ENCODE measurements around the gene SSTR3. TPM values are rescaled to one million over a fixed set of nuclear protein-coding genes. Genes with fewer than 3 reads are reported as not detected.

Gene SSTR3
- total RNA-seq, 1 donor from 2014 or later = 0.75 TPM

- no peak for DNase-seq (ENCODE audit: low spot score)
- no peak overlapping the region for H3K27ac Mint-ChIP-seq
- no peaks in the 10 kb centered on the region for H3K27me3 Mint-ChIP-seq (ENCODE audit: low read depth)
- intact Hi-C loops (cut with micrococcal nuclease) = no loop called here
- peaks cover 14% of the 10 kb centered on the region for H3K4me1 Mint-ChIP-seq (ENCODE audit: low read depth)
- H3K36me3 Mint-ChIP-seq (ENCODE audit: low read depth) = peaks cover 2% of the 10 kb centered on the region
- H3K4me3 Mint-ChIP-seq (ENCODE audit: low read depth) = no peak overlapping the region
- H3K9me3 Mint-ChIP-seq = no peaks in the 10 kb centered on the region
These were observed 31.6 kb downstream of the SSTR3 start for GRCh38 chr22:37180531-37181231.

GRCh38 chr22:37179622-37180420 lies 32.5 kb downstream of the SSTR3 start:
- Mint-ChIP-seq H3K4me3 (ENCODE audit: low read depth) (no peak overlapping the region), H3K27me3 (ENCODE audit: low read depth) (no peaks in the 10 kb centered on the region), H3K9me3 (no peaks in the 10 kb centered on the region), H3K27ac (no peak overlapping the region), H3K36me3 (ENCODE audit: low read depth) (peaks cover 2% of the 10 kb centered on the region), H3K4me1 (ENCODE audit: low read depth) (peaks cover 11% of the 10 kb centered on the region)
- no peak for DNase-seq (ENCODE audit: low spot score)
- intact Hi-C loops (cut with micrococcal nuclease) = no loop called here

- intact Hi-C loops (cut with micrococcal nuclease) = no loop called here
- H3K4me3 Mint-ChIP-seq (ENCODE audit: low read depth) = no peak overlapping the region
- peaks cover 11% of the 10 kb centered on the region for H3K4me1 Mint-ChIP-seq (ENCODE audit: low read depth)
- no peaks in the 10 kb centered on the region for H3K9me3 Mint-ChIP-seq
- H3K27me3 Mint-ChIP-seq (ENCODE audit: low read depth) = no peaks in the 10 kb centered on the region
- H3K27ac Mint-ChIP-seq = no peak overlapping the region
- no peak for DNase-seq (ENCODE audit: low spot score)
- peaks cover 2% of the 10 kb centered on the region for H3K36me3 Mint-ChIP-seq (ENCODE audit: low read depth)
These were observed 33.2 kb downstream of the SSTR3 start for GRCh38 chr22:37179126-37179470.

- DNase-seq (ENCODE audit: low spot score) = no peak
- H3K9me3 Mint-ChIP-seq = no peaks in the 10 kb centered on the region
- H3K4me3 Mint-ChIP-seq (ENCODE audit: low read depth) = no peak overlapping the region
- peaks cover 2% of the 10 kb centered on the region for H3K36me3 Mint-ChIP-seq (ENCODE audit: low read depth)
- intact Hi-C loops (cut with micrococcal nuclease) = no loop called here
- no peak overlapping the region for H3K27ac Mint-ChIP-seq
- H3K27me3 Mint-ChIP-seq (ENCODE audit: low read depth) = no peaks in the 10 kb centered on the region
- H3K4me1 Mint-ChIP-seq (ENCODE audit: low read depth) = peaks cover 9% of the 10 kb centered on the region
These were observed 33.7 kb downstream of the SSTR3 start for GRCh38 chr22:37178350-37179125.

- Mint-ChIP-seq H3K4me3 (ENCODE audit: low read depth) (no peak overlapping the region), H3K27me3 (ENCODE audit: low read depth) (no peaks in the 10 kb centered on the region), H3K27ac (no peak overlapping the region), H3K36me3 (ENCODE audit: low read depth) (peaks cover 2% of the 10 kb centered on the region), H3K9me3 (no peaks in the 10 kb centered on the region), H3K4me1 (ENCODE audit: low read depth) (peaks cover 7% of the 10 kb centered on the region)
- intact Hi-C loops (cut with micrococcal nuclease) = no loop called here
- no peak for DNase-seq (ENCODE audit: low spot score)
These were observed 34.5 kb downstream of the SSTR3 start for GRCh38 chr22:37177755-37178154.

GRCh38 chr22:37177221-37177620 lies 35.1 kb downstream of the SSTR3 start:
- Mint-ChIP-seq H3K27me3 (ENCODE audit: low read depth) (no peaks in the 10 kb centered on the region), H3K4me3 (ENCODE audit: low read depth) (no peak overlapping the region), H3K4me1 (ENCODE audit: low read depth) (peaks cover 7% of the 10 kb centered on the region), H3K9me3 (no peaks in the 10 kb centered on the region), H3K36me3 (ENCODE audit: low read depth) (peaks cover 2% of the 10 kb centered on the region), H3K27ac (no peak overlapping the region)
- intact Hi-C loops (cut with micrococcal nuclease) = no loop called here
- no peak for DNase-seq (ENCODE audit: low spot score)

GRCh38 chr22:37176464-37177061 lies 35.7 kb downstream of the SSTR3 start:
- Mint-ChIP-seq H3K9me3 (no peaks in the 10 kb centered on the region), H3K4me1 (ENCODE audit: low read depth) (peaks cover 6% of the 10 kb centered on the region), H3K36me3 (ENCODE audit: low read depth) (no peaks in the 10 kb centered on the region), H3K4me3 (ENCODE audit: low read depth) (no peak overlapping the region), H3K27ac (no peak overlapping the region), H3K27me3 (ENCODE audit: low read depth) (no peaks in the 10 kb centered on the region)
- intact Hi-C loops (cut with micrococcal nuclease) = no loop called here
- no peak for DNase-seq (ENCODE audit: low spot score)

- Mint-ChIP-seq H3K27ac (no peak overlapping the region), H3K27me3 (ENCODE audit: low read depth) (no peaks in the 10 kb centered on the region), H3K4me3 (ENCODE audit: low read depth) (no peak overlapping the region), H3K9me3 (no peaks in the 10 kb centered on the region), H3K4me1 (ENCODE audit: low read depth) (peaks cover 6% of the 10 kb centered on the region), H3K36me3 (ENCODE audit: low read depth) (no peaks in the 10 kb centered on the region)
- no peak for DNase-seq (ENCODE audit: low spot score)
- intact Hi-C loops (cut with micrococcal nuclease) = no loop called here
These were observed 36.6 kb downstream of the SSTR3 start for GRCh38 chr22:37175414-37176281.

- H3K4me1 Mint-ChIP-seq (ENCODE audit: low read depth) = peaks cover 7% of the 10 kb centered on the region
- no peaks in the 10 kb centered on the region for H3K36me3 Mint-ChIP-seq (ENCODE audit: low read depth)
- no peak for DNase-seq (ENCODE audit: low spot score)
- no peaks in the 10 kb centered on the region for H3K27me3 Mint-ChIP-seq (ENCODE audit: low read depth)
- H3K9me3 Mint-ChIP-seq = no peaks in the 10 kb centered on the region
- no peak overlapping the region for H3K27ac Mint-ChIP-seq
- no peak overlapping the region for H3K4me3 Mint-ChIP-seq (ENCODE audit: low read depth)
- intact Hi-C loops (cut with micrococcal nuclease) = no loop called here
These were observed 37.3 kb downstream of the SSTR3 start for GRCh38 chr22:37174964-37175363.

GRCh38 chr22:37173709-37174108 lies 38.6 kb downstream of the SSTR3 start:
- Mint-ChIP-seq H3K36me3 (ENCODE audit: low read depth) (no peaks in the 10 kb centered on the region), H3K4me3 (ENCODE audit: low read depth) (no peak overlapping the region), H3K27ac (no peak overlapping the region), H3K27me3 (ENCODE audit: low read depth) (no peaks in the 10 kb centered on the region), H3K4me1 (ENCODE audit: low read depth) (peaks cover 11% of the 10 kb centered on the region), H3K9me3 (no peaks in the 10 kb centered on the region)
- intact Hi-C loops (cut with micrococcal nuclease) = no loop called here
- no peak for DNase-seq (ENCODE audit: low spot score)

- intact Hi-C loops (cut with micrococcal nuclease) = no loop called here
These were observed 39.7 kb downstream of the SSTR3 start for GRCh38 chr22:37172266-37173245.

More at GRCh38 chr22:37172266-37173245, 39.7 kb downstream of the SSTR3 start:
- Mint-ChIP-seq H3K27me3 (ENCODE audit: low read depth) (no peaks in the 10 kb centered on the region), H3K4me3 (ENCODE audit: low read depth) (no peak overlapping the region), H3K36me3 (ENCODE audit: low read depth) (no peaks in the 10 kb centered on the region), H3K4me1 (ENCODE audit: low read depth) (peaks cover 20% of the 10 kb centered on the region), H3K27ac (no peak overlapping the region), H3K9me3 (no peaks in the 10 kb centered on the region)
- DNase-seq (ENCODE audit: low spot score) = no peak

Measured in activated T-helper 2 cell treated with anti-CD3 and anti-CD28 coated beads, Interferon-gamma antibody, Interleukin-2, Interleukin-4, amounts not matched to agents 10 μg/mL and 5 μg/mL and 100 μg/mL, durations not matched to agents 14 hours and 24 hours and 36 hours (primary cell).